Umbilical cord (tissue), 2 donors: Measurements from ENCODE around the gene ARHGAP5. TPM values are rescaled to one million over a fixed set of nuclear protein-coding genes. Genes with fewer than 3 reads are reported as not detected.

Experiments
- DNase-seq: peaks from one replicate; pipeline ENCODE4 v3.0.0-alpha.2; 2015; ENCODE audit warnings: low spot score
- total RNA-seq: library from RNA; depleted of rRNA; stranded (reverse); fragments of >200 nt; gene quantifications from one replicate; pipeline ENCODE4 v1.2.3, GENCODE V29; 2014; ENCODE audit warnings: low replicate concordance; ENCODE audit not compliant: insufficient read depth

ARHGAP5 gene
- total RNA-seq, 1 donor from 2014 or later, result 273 TPM

DNA sequence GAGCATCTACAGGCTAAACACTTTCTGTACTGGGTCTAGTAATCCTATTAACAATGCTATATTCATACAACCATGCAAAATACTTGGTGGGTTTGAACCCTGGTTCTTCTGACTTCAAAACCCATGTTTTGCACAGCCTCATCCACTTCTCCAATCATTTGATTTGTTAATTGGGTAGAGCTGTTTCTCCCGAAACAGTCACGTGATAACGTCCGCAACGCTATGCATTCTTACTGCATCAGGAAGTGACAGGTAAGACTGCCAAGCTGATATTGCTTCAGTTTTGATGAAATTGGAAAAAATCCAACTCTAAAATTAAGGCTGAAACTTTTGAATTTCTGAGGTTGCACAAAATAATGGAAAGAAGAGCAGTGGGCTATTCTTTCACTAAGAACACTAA lies 94.4 kb downstream of the ARHGAP5 start:
- DNase-seq, result no peak

DNA sequence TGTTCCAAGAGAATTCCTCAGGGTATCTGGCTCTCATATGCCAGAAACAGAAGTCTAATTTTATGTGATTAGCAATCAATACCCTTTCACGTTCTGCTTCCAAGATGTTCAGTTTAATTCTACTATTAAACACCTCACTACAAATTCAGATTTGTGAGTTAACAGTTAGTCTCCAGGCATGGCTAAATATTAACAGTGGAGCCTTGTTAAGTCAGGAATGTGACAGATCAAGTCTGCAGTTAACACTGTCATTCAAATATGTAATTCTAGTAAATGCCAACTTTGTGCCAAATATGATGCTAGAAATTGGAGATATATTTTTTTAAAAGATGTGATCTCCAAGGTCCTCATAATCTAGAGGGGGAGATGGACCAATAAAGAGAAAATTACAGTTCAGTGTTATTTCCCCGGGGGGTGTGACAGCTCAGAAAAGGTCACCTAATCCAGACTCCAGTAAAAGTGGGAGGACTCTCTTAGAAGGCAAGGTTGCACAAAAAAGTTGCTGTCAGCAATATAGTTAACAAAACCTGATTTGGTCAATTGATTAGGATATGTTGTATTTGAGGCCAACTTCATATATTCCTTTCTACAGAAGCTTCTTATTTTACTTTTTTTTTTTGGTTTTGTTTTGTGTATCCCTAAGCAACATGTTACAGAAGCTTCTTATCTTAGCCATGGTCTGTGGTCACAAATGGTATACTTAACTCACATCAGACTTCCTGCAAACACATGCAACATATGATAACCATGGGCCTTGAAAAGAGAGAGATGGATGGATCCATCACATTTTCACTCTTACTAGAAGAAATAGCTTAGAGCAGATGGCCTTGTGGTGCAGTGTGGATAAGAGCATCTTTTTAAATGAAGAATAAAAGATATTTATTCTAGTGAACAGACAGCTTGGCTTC lies 106.3 kb downstream of the ARHGAP5 start:
- no peak for DNase-seq

DNA sequence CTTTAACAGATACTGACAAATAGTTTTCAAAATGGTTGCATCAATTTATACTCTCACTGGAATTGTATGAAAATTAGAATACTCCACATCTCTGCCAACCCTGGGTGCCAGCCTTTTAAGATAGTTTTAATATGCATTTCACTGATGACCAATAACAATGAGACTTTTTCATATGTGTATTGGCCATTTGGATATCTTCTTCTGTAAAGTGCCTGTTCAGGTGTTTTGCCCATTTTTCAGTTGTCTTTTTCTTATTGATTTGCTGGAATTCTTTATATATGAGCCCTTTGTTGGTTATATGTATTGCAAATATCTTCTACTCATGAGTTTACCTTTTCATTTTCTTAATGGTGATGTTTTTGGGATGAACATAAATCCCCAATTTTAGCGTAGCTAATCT lies 108.0 kb downstream of the ARHGAP5 start:
- DNase-seq, result no peak

DNA sequence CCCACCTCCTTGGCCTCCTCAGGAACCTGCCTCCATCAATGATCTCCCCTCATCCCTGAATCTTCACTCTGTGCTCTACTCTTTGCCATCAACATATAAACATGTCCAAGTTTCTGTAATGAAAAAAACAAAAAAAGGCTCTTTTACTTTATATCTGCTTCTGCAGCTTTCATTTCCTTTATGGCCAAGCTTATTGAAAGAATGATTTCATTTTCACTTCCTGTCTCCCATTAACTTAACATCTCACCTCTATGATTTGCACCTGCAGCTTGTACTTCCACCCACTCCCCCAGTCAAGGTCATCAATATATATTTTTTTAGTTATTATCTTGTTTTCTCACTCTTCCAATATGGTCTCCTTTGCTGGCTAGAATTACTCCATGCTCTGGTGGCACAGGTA lies 109.1 kb downstream of the ARHGAP5 start:
- no peak for DNase-seq

DNA sequence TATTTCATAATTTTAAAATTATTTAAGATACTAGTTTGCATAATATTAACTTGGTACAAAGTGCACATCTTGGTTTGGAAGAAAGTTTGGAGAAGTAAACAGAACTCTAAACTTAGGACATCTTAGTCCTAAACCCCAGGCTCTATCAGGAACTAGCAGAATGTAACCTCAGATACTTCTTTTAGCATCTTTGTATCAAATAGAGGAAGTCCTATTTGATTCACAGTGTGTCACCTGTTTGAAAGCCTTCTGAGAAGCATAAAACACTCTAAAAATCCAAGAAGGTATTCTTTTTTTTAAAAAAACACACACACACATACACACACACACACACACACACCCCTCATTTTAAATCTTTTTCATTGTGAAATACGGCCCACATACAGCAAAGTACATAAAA lies 112.7 kb downstream of the ARHGAP5 start:
- no peak for DNase-seq

GRCh38 chr14:32190673-32191072 lies 113.6 kb downstream of the ARHGAP5 start:
- DNase-seq, result peak; percentile 14

- no peak for DNase-seq
Observed at GRCh38 chr14:32192712-32193373, 115.7 kb downstream of the ARHGAP5 start.

DNA sequence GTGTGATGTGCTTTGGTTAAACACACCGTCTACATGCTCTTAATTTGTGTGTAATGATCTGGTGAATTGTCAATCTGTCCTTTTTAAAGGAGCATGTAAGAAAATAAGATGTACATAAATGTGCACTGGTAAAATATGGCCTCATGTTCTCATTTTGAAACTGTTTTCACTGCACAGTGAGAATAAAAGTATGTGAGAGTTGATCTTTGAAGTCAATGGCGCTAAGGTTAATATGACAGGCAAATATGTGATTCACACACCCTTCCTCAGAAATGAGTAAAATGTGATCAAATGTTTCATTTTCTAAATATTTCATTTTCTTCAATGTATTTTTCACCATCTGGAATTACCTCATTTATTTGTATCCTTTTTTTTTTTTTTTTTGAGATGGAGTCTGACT lies 116.4 kb downstream of the ARHGAP5 start:
- no peak for DNase-seq

DNA sequence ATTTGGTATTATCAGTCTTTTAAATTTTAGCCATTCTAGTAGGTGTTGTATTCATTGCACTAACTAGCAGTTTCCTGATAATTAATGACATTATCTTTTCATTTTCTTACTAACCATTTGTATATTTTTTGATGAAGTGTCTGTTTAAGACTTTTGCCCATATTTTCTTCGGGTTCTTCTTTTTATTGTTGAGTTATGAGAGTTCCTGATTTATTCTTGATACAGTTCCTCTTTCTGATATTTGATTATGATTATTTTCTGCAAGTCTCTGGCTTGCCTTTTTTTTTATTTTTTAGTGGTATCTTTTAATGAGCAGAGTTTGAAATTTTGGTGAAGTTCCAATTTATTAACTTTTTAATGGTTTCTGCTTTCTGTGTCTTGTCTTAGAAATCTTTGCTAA lies 118.5 kb downstream of the ARHGAP5 start:
- DNase-seq, result no peak

- peak; percentile 13 for DNase-seq
Observed at GRCh38 chr14:32197919-32198318, 120.8 kb downstream of the ARHGAP5 start.

GRCh38 chr14:32200368-32201192 lies 123.5 kb downstream of the ARHGAP5 start:
- DNase-seq, result no peak

GRCh38 chr14:32201193-32201815 lies 124.2 kb downstream of the ARHGAP5 start:
- peak; percentile 89 for DNase-seq

GRCh38 chr14:32201816-32202490 lies 124.8 kb downstream of the ARHGAP5 start, which contains the start of gene RNU6-7:
Gene RNU6-7, plus strand, starts transcription at chr14:32202045.
- peak; percentile 84 for DNase-seq

GRCh38 chr14:32202491-32202997 lies 125.4 kb downstream of the ARHGAP5 start:
- peak; percentile 56 for DNase-seq

DNA sequence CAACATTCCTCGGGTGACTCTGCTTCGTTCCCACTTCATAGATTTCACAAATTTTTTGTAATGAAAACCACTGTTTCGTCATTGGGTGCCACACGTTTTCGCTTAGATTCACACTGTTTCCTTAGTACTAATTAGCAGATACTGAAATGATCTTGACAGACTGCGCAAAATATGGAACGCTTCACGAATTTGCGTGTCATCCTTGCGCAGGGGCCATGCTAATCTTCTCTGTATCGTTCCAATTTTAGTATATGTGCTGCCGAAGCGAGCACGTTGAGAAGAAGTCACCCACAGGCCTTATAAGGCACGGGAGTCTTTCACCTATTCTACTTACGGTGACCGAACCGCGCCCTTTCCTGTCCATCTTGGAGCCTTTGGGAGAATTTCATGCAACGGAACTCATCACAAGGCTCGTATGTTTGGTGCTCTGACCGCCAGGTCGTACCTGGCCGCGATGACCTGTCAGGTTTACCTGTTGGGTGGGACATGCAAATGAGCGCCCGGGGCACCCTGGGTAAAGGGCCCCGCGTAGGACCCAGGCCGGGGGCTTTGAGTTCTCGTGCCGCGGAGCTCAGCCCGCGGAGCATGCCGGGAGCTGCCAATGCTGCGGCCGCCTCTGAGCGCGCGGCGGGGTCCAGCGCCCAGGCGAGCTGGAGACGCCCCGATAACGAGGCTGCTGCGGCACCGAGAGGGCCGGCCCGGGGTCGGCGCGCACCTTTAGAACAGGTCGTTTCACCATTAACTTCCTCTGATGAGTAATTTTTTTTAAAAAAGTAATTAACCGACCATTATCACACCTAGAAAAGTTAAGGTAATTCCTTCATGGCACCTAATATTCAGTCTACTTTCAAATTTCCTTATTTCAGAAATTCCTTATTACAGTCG lies 126.1 kb downstream of the ARHGAP5 start, which contains the start of gene RNU6-8:
TSS of gene RNU6-8 (minus strand) at position 272 of the 885 bp plus-strand sequence.
- DNase-seq, result peak; percentile 96

DNA sequence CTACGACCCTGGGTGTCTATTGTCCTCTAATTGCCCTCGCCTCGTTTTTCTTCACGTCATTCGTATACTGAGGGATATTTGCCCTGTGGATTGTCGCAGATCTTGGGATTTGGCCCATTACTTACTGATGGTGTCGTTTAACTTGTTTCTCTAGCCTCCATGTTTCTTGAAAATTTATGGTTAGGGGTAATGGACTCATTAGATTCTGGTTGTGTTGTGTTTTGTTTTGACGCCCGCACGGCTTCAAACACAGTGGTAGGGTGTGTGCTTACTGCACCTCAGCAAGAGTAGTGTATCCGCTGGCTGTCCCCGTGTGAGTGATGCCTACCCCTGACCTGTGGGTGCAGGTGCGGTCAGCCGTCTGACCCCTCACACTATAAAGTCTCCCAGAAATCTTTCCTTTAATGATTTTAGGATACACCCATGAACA lies 126.8 kb downstream of the ARHGAP5 start:
- DNase-seq, result peak; percentile 44

DNA sequence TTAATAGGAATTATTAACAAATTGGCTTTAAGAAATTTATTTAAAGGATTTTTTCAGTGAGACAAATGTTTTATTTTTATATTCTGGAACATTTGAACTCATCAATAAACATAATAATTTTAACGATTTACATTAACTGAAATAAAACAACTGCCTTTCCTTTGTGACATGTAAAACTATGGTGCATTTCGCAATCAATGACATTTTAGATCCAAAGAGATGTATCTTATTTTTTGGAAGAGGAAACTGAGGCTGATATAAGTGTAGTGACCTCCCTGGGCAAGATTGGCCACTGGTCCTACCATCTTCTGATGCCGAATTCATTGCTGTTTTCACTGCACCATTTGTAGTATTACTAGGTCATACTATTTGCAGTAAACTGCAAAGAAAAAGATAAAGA lies 128.4 kb downstream of the ARHGAP5 start:
- DNase-seq, result no peak

- no peak for DNase-seq
Observed at GRCh38 chr14:32205984-32206383, 128.9 kb downstream of the ARHGAP5 start.

- DNase-seq, result no peak
Observed at GRCh38 chr14:32206552-32206951, 129.4 kb downstream of the ARHGAP5 start.
